Activated naive CD8-positive, alpha-beta T cell treated with anti-CD3 and anti-CD28 coated beads, Interleukin-2, amount 10 ng/mL, durations not matched to agents 7 days and 5 days (primary cell): ENCODE data around the gene ZBTB16. TPM values are rescaled to one million over a fixed set of nuclear protein-coding genes. Genes with fewer than 3 reads are reported as not detected.

Experiments used
- ATAC-seq: fragments of 150-1000 bp; cut with Tn5 transposase; one replicate; pipeline ENCODE4 v1.10.0; 2021; ENCODE audit warnings: low read depth, moderate library complexity
- POLR2A ChIA-PET: fragments of 350-600 bp; sonication (Branson Sonifier 250); formaldehyde crosslinking; loops from one replicate; lab custom pipeline; 2021; ENCODE audit warnings: antibody characterized with exemption; lab: Charles Lee
- DNase-seq: peaks from one replicate; pipeline ENCODE4 v3.0.0; 2021
- H3K27ac Mint-ChIP-seq: one replicate; pipeline ENCODE4 v1.8.0; 2022; ENCODE audit warnings: mild to moderate bottlenecking, mixed read lengths
- H3K27me3 Mint-ChIP-seq: one replicate; pipeline ENCODE4 v1.8.0; 2022; ENCODE audit warnings: mild to moderate bottlenecking, moderate library complexity, mixed read lengths
- H3K36me3 Mint-ChIP-seq: one replicate; pipeline ENCODE4 v1.8.0; 2021; ENCODE audit warnings: mild to moderate bottlenecking, mixed read lengths
- H3K4me1 Mint-ChIP-seq: one replicate; pipeline ENCODE4 v1.8.0; 2021; ENCODE audit warnings: mixed read lengths
- H3K4me3 Mint-ChIP-seq: one replicate; pipeline ENCODE4 v1.8.0; 2022; ENCODE audit warnings: mild to moderate bottlenecking, moderate library complexity, mixed read lengths
- H3K9me3 Mint-ChIP-seq: one replicate; pipeline ENCODE4 v1.8.0; 2021; ENCODE audit warnings: mixed read lengths
- total RNA-seq, 2 experiments: library from RNA; stranded (reverse); gene quantifications; one replicate each; pipeline ENCODE4 v1.2.3, GENCODE V29; 2021

ZBTB16 gene
- total RNA-seq, 2 experiments from 2014 or later: 13.1 to 14.6 TPM

DNA sequence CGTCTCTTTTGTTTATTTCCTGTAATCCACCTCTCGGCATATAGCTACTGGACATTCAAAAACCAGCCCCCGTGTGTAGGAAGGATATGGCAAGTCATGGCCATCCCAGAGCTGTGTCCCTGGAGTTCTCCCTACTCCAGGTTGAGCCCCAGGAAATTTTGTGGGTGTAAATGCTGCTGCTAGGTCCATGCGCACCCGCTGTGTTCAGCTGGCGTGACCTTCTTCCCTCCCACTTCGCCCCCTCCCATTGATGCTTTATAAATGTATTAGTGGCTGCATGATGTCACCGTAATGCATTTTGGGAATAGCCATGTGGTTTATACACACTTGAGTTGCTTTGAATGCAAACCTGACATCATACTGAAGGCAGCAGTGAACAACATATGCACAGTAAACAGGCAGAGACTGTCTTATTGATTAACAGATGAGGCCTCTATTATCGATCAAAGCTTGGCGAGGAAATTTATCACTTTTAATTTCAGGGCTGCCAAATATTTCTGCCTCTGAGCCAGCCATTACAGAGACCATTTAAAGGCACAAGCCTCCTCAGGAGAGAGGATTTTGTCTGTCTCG is 123.0 kb downstream of the ZBTB16 start:
- POLR2A ChIA-PET: interaction anchor here (0.9 to 3.1 kb wide), 16 partner anchors 8 to 409 kb away, joined by 3 to 38 read pairs (median 9); partner anchors contain the start of genes C11orf71, RBM7, USP28 and ZBTB16
- peak overlapping the region; percentile 97 for H3K27ac Mint-ChIP-seq
- H3K4me3 Mint-ChIP-seq: peak overlapping the region; percentile 68
- H3K27me3 Mint-ChIP-seq: no peaks in the 10 kb centered on the region
- ATAC-seq: no peak
- H3K9me3 Mint-ChIP-seq: peaks cover 3% of the 10 kb centered on the region
- peaks cover 30% of the 10 kb centered on the region for H3K36me3 Mint-ChIP-seq
- DNase-seq: no peak
- peaks cover 87% of the 10 kb centered on the region for H3K4me1 Mint-ChIP-seq

DNA sequence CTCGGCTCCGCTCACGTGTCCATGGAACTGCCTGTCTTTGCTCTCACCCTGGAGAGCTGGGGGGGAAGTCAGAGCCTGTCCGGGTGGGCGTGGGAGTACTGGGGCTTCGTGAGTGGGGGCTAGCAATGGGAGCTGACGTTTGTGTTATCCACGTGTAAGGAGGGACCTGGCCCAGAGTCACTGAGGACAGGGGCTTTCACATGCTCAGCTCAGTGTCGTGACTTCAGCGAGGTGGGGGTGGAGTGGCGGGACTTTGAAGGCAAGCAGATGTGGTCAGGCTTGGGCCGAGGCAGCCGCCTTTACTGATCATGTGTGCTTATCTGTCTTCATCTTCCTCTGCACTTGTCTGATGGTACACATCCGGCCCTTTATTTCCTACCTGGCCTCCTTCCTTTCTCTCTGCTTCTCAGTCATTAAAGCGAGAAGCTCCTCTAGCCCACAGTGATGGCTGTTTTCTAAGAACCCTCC is 123.6 kb downstream of the ZBTB16 start:
- POLR2A ChIA-PET: interaction anchor here (0.8 to 3.1 kb wide), 18 partner anchors 9 to 410 kb away, joined by 3 to 38 read pairs (median 7); partner anchors contain the start of genes C11orf71, RBM7, USP28 and ZBTB16
- Mint-ChIP-seq H3K9me3 (peaks cover 4% of the 10 kb centered on the region), H3K36me3 (peaks cover 32% of the 10 kb centered on the region), H3K4me1 (peaks cover 91% of the 10 kb centered on the region), H3K27me3 (no peaks in the 10 kb centered on the region), H3K4me3 (peak overlapping the region; percentile 68), H3K27ac (peak overlapping the region; percentile 97)
- DNase-seq (peak; percentile 79), ATAC-seq (peak; percentile 93)

DNA sequence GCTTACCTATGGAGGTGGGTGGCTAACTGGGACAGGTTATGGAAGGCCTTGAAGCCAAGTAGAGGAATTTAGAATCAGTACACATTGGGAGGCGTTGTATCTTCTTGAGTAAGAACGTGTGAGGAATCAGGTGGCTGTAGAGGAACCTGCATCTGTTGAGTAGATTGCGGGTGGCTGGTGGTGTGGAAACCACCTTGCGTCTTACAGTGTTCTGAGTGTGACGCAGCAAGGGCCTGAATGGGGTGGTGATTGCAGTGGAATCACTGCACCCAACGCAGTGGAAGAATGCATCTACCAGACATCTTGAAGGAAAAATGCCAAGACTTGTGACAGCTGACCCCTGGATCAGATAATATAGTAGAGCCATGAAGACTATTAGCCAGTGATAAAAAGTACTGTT is 125.9 kb downstream of the ZBTB16 start:
- peaks cover 48% of the 10 kb centered on the region for H3K36me3 Mint-ChIP-seq

DNA sequence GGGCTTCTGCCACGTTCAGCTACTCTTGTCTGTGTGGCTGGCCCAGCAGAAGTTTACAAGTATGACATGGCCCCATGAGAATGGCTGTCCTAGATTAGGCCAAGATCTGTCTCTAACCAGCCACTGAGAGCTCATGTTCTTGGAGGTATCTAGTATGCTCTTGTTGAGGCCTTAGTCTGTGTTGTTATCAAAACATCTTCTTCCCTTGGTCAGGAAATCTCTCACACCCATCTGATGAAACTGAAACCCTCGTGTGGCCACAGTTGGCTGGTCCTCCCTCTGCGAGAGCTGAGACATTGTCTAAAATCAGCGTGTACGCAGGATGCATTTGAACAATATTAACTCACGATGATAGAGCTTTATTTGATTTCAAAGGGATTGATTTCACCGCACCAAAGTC is 127.7 kb downstream of the ZBTB16 start:
- POLR2A ChIA-PET: interaction anchor here (0.8 to 1.7 kb wide), 5 partner anchors 9 to 28 kb away, joined by 3 to 5 read pairs (median 4); no protein-coding TSS in a partner anchor
- no peak for ATAC-seq
- Mint-ChIP-seq H3K27me3 (no peaks in the 10 kb centered on the region), H3K4me1 (peaks cover 62% of the 10 kb centered on the region), H3K4me3 (peak overlapping the region; percentile 23), H3K9me3 (peaks cover 23% of the 10 kb centered on the region), H3K36me3 (peaks cover 60% of the 10 kb centered on the region), H3K27ac (peak overlapping the region; percentile 78)
- no peak for DNase-seq

More for the DNA sequence above, 125.9 kb downstream of the ZBTB16 start:
- H3K4me1 Mint-ChIP-seq: peaks cover 78% of the 10 kb centered on the region
- no peaks in the 10 kb centered on the region for H3K27me3 Mint-ChIP-seq
- DNase-seq: no peak
- POLR2A ChIA-PET: interaction anchor here (1.0 to 3.0 kb wide), 3 partner anchors 11 to 30 kb away, joined by 3 to 13 read pairs (median 3); no protein-coding TSS in a partner anchor
- H3K27ac Mint-ChIP-seq: peak overlapping the region; percentile 71
- ATAC-seq: no peak
- H3K9me3 Mint-ChIP-seq: peaks cover 11% of the 10 kb centered on the region
- no peak overlapping the region for H3K4me3 Mint-ChIP-seq

DNA sequence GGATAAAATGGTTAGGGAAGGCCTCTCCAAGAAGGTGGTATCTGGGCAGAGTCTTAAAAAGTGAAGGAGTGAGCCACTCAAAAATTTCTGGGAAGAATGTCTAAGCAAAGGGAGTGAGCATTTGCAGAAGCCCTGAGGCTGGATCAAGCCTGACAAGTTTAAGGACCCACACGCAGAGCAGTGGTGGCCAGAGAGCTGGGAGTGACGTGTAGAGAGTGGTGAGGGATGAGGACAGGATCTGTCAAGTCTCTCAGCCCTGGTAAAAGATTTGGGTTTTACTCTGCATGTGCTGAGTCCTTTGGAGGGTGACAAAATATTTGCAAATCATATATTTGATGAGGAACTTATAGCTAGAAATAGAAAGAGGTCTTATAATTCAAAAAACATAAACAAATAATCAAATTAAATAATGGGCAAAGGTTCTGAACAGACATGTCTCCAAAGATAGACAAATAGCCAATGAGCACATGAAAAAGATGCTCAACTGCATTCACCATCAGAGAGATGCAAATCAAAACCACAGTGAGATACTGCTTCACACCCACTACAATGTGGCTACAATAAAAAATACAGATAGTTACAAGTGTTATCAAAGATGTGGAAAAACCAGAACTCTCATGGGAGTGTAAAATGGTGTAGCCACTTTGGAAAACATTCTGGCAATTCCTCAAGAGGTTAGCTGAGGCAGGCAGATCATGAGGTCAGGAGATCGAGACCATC is 129.5 kb downstream of the ZBTB16 start:
- H3K27me3 Mint-ChIP-seq: no peaks in the 10 kb centered on the region
- DNase-seq (no peak), ATAC-seq (no peak)
- peaks cover 59% of the 10 kb centered on the region for H3K36me3 Mint-ChIP-seq
- POLR2A ChIA-PET: no interaction called here
- H3K4me3 Mint-ChIP-seq: no peak overlapping the region
- H3K9me3 Mint-ChIP-seq: peaks cover 23% of the 10 kb centered on the region
- H3K4me1 Mint-ChIP-seq: peaks cover 50% of the 10 kb centered on the region
- no peak overlapping the region for H3K27ac Mint-ChIP-seq

DNA sequence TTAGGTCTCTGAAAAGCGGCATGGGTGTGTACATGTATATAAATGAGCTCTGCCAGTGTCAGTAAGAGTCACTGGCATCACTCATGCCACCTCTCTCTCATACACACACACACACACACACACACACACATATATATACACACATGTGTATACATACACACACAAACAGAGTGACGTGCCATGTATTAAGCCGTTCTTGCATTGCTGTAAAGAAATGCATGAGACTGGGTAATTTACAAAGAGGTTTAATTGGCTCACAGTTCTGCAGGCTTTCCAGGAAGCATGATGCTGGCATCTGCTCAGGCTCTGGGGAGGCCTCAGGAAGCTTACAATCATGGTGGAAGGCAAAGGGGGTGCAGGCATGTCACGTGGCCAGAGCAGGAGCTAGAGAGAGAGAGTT is 131.1 kb downstream of the ZBTB16 start:
- no peak for DNase-seq
- no peak for ATAC-seq
- POLR2A ChIA-PET: no interaction called here

DNA sequence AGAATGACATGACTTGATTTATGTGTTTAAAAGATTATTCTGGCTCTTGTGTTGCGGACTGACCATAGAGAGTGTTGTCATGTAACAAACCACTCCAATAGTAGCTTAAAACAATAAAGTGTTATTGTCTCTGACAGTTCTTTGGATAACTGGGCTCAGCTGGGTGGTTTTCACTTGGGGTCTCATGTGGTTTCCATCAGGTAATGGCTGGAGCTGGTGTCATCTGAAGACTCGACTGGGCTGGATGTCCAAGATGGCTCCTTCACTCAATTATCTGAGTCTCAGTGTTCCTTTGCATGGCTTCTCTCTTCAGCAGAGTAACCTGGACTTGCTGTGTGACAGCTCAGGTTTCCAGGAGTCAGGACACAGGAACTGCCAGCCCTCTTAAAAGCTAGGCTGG is 132.4 kb downstream of the ZBTB16 start:
- ATAC-seq: no peak
- no peak for DNase-seq
- no peak overlapping the region for H3K27ac Mint-ChIP-seq
- H3K9me3 Mint-ChIP-seq: peaks cover 20% of the 10 kb centered on the region
- no peak overlapping the region for H3K4me3 Mint-ChIP-seq
- no peaks in the 10 kb centered on the region for H3K27me3 Mint-ChIP-seq
- POLR2A ChIA-PET: interaction anchor here (1.0 to 3.8 kb wide), 3 partner anchors 9 to 18 kb away, joined by 3 to 28 read pairs (median 3); no protein-coding TSS in a partner anchor
- H3K4me1 Mint-ChIP-seq: peaks cover 41% of the 10 kb centered on the region
- peaks cover 43% of the 10 kb centered on the region for H3K36me3 Mint-ChIP-seq

More for the DNA sequence above, 131.1 kb downstream of the ZBTB16 start:
- peaks cover 53% of the 10 kb centered on the region for H3K36me3 Mint-ChIP-seq
- H3K27ac Mint-ChIP-seq: no peak overlapping the region
- H3K4me3 Mint-ChIP-seq: no peak overlapping the region
- H3K4me1 Mint-ChIP-seq: peaks cover 48% of the 10 kb centered on the region
- H3K9me3 Mint-ChIP-seq: peaks cover 23% of the 10 kb centered on the region
- no peaks in the 10 kb centered on the region for H3K27me3 Mint-ChIP-seq

DNA sequence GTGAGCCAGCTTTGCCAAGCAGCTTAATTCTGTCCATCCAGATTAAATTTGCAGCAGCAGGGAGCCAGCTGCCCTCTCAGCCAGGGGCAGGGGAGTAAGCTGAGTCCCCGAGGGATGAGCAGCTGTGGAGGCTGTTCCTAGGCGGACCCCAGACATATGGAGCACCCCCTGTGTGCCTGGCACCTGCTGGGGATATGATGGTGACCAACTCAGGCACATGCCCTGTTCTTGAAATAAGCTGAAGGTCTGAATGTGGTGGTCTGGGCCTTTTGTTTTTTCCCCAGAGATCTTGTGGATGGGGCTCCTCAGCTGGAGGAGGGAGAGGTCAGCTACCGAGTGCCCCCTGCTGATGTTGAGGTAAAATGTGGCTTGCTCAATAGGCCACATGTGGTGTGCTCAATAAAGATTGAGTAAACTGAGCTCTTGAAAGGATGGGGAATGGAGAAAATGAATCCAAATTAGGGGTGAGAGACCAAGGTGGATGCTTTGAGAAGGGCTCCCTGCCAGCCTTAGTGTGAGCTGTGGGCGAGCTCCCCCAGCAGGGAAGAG is 133.4 kb downstream of the ZBTB16 start:
- Mint-ChIP-seq H3K4me3 (no peak overlapping the region), H3K9me3 (peaks cover 20% of the 10 kb centered on the region), H3K27ac (no peak overlapping the region), H3K27me3 (no peaks in the 10 kb centered on the region), H3K4me1 (peaks cover 33% of the 10 kb centered on the region), H3K36me3 (peaks cover 36% of the 10 kb centered on the region)
- DNase-seq (no peak), ATAC-seq (no peak)
- POLR2A ChIA-PET: interaction anchor here (0.7 to 3.8 kb wide), 8 partner anchors 9 to 26 kb away, joined by 3 to 28 read pairs (median 3); no protein-coding TSS in a partner anchor

DNA sequence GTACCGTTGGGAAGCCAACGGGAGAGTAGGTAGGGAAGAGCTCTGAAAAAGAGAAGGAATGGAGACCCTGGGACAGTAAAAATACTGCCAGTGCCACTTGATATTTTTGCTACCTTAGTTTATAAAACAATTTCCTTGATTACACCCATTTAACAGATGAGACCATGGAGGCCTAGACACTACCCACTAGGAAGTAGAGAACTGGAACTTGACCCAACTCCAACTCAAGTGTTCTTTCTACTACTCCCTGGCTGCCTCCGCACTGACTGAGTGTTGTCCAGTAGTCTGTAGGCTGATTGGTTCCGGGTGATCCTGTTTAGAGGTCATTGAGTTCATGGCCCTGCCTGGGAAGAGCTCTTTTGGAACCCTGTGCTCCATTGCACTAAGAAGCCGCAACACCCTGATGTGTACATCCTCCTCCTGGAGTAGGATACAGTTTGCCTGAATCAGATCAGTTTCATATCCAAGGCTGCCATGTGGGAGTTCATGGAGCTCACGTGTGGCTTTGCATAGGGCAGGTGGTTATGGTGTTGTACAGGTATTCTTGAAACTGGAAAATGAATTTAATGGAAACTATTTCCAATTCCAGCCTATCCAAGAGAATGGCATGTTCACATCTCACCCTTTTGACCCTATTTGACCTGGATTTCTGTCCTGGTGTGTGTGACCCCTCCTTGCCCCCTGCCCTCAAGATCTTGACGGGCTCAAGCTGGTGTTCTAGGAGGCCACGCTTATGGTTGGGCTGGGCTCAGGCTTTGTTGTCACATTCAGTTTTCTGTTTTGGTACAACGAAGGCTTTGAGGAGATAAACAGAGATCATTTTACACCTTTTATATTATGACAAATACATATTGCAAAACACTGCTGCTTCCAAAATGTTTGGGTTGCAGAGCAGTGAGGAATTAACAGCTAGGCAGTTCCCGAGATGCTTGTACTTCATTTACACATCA is 134.5 kb downstream of the ZBTB16 start:
- H3K36me3 Mint-ChIP-seq: peaks cover 27% of the 10 kb centered on the region
- ATAC-seq: no peak
- H3K9me3 Mint-ChIP-seq: peaks cover 16% of the 10 kb centered on the region
- POLR2A ChIA-PET: interaction anchor here (1.6 to 3.8 kb wide), 3 partner anchors 11 to 25 kb away, joined by 4 to 28 read pairs (median 10); no protein-coding TSS in a partner anchor
- H3K4me1 Mint-ChIP-seq: peaks cover 24% of the 10 kb centered on the region
- H3K4me3 Mint-ChIP-seq: no peak overlapping the region
- H3K27me3 Mint-ChIP-seq: no peaks in the 10 kb centered on the region
- DNase-seq: no peak
- no peak overlapping the region for H3K27ac Mint-ChIP-seq

DNA sequence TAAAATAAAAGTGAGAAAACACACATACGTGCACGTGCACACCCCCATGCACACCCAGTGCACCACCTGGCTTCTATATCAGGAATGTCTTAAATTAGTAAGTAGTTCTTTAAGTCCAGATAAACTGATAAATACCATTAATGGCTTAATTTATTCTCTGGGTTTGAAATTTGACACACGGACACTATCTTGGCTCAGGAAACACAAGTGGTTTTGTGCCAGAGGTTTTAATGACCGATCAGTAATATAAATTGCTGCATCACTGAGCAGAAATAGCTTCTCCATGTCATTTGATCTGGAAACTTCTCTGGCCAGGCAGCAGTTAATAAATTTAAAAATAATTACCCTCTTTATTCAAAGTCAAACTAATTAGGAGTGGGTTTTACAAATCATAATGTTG is 135.2 kb downstream of the ZBTB16 start:
- ATAC-seq (no peak), DNase-seq (no peak)
- Mint-ChIP-seq H3K4me1 (peaks cover 22% of the 10 kb centered on the region), H3K36me3 (peaks cover 24% of the 10 kb centered on the region), H3K4me3 (no peak overlapping the region), H3K27me3 (no peaks in the 10 kb centered on the region), H3K9me3 (peaks cover 16% of the 10 kb centered on the region), H3K27ac (peak overlapping the region; percentile 63)
- POLR2A ChIA-PET: interaction anchor here (3.8 kb wide), 1 partner anchor 11 kb away, joined by 28 read pairs; no protein-coding TSS in a partner anchor

DNA sequence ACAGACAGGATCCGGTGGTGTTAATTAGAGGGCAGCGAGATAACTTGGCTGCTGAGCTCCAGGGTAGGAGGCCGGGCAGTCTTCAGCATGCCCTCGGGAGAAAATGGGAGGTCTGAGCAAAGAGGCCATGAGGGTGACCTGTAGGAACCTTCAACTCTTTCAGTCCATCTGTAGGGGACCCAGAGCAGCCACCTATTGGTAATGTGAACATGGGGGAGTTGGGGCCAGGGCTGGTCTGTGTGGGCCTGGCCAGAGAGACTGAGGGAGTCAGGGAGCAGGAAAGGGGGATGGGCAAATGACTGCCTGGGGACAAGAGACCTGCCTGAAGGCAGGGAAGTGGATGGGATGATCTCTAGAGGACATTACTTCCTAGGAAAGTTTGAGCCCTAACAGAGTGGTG is 135.6 kb downstream of the ZBTB16 start:
- POLR2A ChIA-PET: interaction anchor here (3.8 kb wide), 1 partner anchor 12 kb away, joined by 28 read pairs; no protein-coding TSS in a partner anchor
- ATAC-seq (no peak), DNase-seq (no peak)
- Mint-ChIP-seq H3K4me3 (no peak overlapping the region), H3K36me3 (peaks cover 19% of the 10 kb centered on the region), H3K9me3 (peaks cover 13% of the 10 kb centered on the region), H3K27me3 (no peaks in the 10 kb centered on the region), H3K27ac (peak overlapping the region; percentile 63), H3K4me1 (peaks cover 22% of the 10 kb centered on the region)
